Ascending aorta (tissue), 2 donors: ENCODE data around the gene MBIP. TPM values are rescaled to one million over a fixed set of nuclear protein-coding genes. Genes with fewer than 3 reads are reported as not detected.
"Not testable (repeated sequence)": the region's sequence is repeated elsewhere in the genome, so short reads cannot be mapped to it uniquely, and the experiment has no call there.

Experiments
- DNase-seq, 2 donors: peaks; one replicate each; pipeline ENCODE4 v3.0.0-alpha.2; 2019; ENCODE audit warnings: low spot score in 2 of 2
- H3K27ac ChIP-seq, 2 donors: fragments of 200-600 bp; sonication (generic); one replicate each; pipeline ENCODE4 v1.5.1; 2016 to 2017; ENCODE audit warnings: mild to moderate bottlenecking in 1 of 2
- H3K27me3 ChIP-seq: fragments of 200-600 bp; sonication (generic); one replicate; pipeline ENCODE4 v1.5.1; 2017
- H3K36me3 ChIP-seq, 2 donors: fragments of 200-600 bp; sonication (generic); one replicate each; pipeline ENCODE4 v1.5.1; 2016
- H3K4me1 ChIP-seq, 2 donors: fragments of 200-600 bp; sonication (generic); one replicate each; pipeline ENCODE4 v1.5.1; 2016 to 2017; ENCODE audit warnings: mild to moderate bottlenecking in 1 of 2
- H3K4me3 ChIP-seq, 2 donors: fragments of 200-600 bp; sonication (generic); one replicate each; pipeline ENCODE4 v1.5.1; 2016 to 2017; ENCODE audit warnings: mild to moderate bottlenecking in 1 of 2
- H3K9me3 ChIP-seq, 2 donors: fragments of 200-600 bp; sonication (generic); one replicate each; pipeline ENCODE4 v1.5.1; 2016
- intact Hi-C: fragments of 100-400 bp; cut with DNase I; formaldehyde crosslinking; loops from one replicate; pipeline ENCODE4 v1.15.1; 2023
- total RNA-seq: library from RNA; depleted of rRNA; stranded (reverse); fragments of >200 nt; gene quantifications from one replicate; pipeline ENCODE4 v1.1.0, GENCODE V29; 2016
- TF ChIP-seq, protein P1 (sequence below), 3 experiments: fragments of 200-600 bp in 2 of 3; fragments of 450-650 bp in 1 of 3; sonication (generic) in 2 of 3; IDR thresholded peaks; one replicate each; pipeline ENCODE4 v1.5.1; 2016 to 2019; ENCODE audit warnings: antibody characterized with exemption in 3 of 3, mild to moderate bottlenecking in 1 of 3, moderate library complexity in 1 of 3

Gene MBIP
- total RNA-seq, 1 donor from 2014 or later, result 2.2 TPM

DNA sequence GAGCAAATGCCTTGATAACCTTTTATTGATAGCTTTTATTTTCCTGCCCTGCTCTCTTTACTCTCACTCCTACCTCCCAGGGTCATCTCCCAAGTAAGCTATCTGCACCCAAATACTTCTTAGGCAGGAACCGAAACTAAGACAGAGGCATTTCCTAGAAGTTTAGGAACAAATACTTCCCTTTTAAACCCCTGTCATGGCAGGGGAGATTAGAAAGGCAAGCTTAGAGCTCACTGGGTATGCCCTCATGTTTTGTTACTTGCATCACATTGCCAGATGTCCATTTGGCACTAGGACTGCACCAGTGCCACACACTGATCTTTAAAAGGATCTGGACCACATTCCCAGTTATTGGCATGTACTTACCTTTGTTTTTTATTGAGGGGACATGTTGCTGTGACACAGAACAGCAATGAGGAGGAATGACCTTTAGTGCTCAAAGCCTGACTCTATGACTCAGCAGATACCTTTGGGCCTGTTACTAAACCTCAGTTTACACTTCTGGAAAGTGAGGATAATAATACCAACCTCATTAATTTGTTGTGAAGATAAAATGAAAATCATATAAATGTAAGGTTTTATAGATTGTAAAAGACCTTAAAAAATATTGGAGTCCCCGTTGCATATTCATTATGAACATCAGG is 40.9 kb upstream of the MBIP start:
- no peak overlapping the region for H3K27ac ChIP-seq
- H3K4me3 ChIP-seq, result no peak overlapping the region
- H3K9me3 ChIP-seq, result peaks cover 6 to 9% of the 10 kb centered on the region in 2 donors
- no peak for DNase-seq
- intact Hi-C loops, result no loop called here
- H3K36me3 ChIP-seq, result no peaks in the 10 kb centered on the region
- no peaks in the 10 kb centered on the region for H3K4me1 ChIP-seq
- no peaks in the 10 kb centered on the region for H3K27me3 ChIP-seq
- TF ChIP-seq, protein P1, sequence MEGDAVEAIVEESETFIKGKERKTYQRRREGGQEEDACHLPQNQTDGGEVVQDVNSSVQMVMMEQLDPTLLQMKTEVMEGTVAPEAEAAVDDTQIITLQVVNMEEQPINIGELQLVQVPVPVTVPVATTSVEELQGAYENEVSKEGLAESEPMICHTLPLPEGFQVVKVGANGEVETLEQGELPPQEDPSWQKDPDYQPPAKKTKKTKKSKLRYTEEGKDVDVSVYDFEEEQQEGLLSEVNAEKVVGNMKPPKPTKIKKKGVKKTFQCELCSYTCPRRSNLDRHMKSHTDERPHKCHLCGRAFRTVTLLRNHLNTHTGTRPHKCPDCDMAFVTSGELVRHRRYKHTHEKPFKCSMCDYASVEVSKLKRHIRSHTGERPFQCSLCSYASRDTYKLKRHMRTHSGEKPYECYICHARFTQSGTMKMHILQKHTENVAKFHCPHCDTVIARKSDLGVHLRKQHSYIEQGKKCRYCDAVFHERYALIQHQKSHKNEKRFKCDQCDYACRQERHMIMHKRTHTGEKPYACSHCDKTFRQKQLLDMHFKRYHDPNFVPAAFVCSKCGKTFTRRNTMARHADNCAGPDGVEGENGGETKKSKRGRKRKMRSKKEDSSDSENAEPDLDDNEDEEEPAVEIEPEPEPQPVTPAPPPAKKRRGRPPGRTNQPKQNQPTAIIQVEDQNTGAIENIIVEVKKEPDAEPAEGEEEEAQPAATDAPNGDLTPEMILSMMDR (IDR thresholded peaks at IDR 0.05), result no peak

DNA sequence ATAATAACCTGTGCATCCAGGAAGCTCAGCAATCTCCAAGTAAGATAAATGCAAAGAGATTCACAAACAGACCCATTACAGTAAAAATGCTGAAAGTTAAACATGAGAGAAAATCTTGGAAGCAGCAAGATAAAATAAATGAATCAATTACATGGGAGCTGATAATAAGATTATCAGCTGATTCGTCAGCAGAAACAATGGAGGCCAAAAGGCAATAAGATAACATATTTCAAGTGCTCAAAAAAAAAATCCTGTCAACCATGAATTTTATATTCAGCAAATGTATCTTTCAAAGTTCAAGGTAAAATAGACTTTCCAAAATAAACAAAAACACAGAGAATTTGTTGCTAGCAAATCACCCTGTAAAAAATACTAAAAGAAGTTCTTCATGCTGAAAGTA is 36.4 kb upstream of the MBIP start:
- DNase-seq, result no peak
- H3K27me3 ChIP-seq, result no peaks in the 10 kb centered on the region
- TF ChIP-seq, protein P1 (IDR thresholded peaks at IDR 0.05), result no peak
- no peak overlapping the region for H3K27ac ChIP-seq
- H3K4me3 ChIP-seq, result no peak overlapping the region
- peaks cover 6 to 13% of the 10 kb centered on the region in 2 donors for H3K9me3 ChIP-seq
- H3K36me3 ChIP-seq, result no peaks in the 10 kb centered on the region
- no peaks in the 10 kb centered on the region for H3K4me1 ChIP-seq
- intact Hi-C loops, result no loop called here

DNA sequence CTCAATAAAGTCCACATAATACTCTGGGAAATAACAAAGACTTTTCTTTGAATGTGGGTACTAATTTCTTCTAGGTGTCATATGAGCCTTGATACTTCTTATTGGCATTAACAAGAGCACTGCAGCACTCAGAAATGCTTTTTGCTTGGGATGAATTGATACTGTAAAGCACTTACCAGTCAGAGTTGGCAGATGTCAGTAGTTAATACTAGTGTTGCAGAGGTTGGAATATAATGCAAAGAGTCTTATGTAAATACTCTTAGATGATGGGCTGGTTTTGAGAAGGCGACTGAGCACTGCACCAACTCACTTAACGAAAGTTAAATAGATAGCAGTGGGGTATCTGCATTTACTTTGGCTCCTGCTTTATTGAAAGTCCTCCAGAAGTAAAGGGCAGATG is 25.6 kb upstream of the MBIP start:
- H3K27ac ChIP-seq, result no peak overlapping the region
- no peaks in the 10 kb centered on the region for H3K4me1 ChIP-seq
- H3K4me3 ChIP-seq, result no peak overlapping the region
- no peaks in the 10 kb centered on the region for H3K27me3 ChIP-seq
- no peaks in the 10 kb centered on the region for H3K36me3 ChIP-seq
- no peak for DNase-seq
- TF ChIP-seq, protein P1 (IDR thresholded peaks at IDR 0.05), result no peak
- H3K9me3 ChIP-seq, result no peaks in the 10 kb centered on the region
- intact Hi-C loops, result no loop called here

DNA sequence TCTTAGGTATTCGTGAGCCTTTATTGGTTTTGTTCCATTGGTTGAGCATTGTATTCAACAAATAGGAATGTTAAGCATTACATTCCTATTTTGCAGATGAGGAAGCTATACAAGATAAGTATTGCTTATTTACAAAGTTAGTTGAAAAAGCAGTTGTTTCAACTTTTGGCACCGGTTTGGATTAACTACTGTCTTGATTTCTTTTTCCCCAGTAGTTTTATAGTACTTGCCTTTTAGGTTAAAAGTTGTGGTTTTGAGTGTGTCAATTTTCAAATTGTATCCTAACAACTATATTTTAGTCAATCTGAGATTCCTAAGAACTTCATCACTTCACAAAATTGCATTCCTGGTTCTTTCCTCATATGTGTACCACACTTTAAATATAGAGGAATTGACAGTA is 23.8 kb upstream of the MBIP start:
- Histone ChIP-seq H3K4me3 (no peak overlapping the region), H3K36me3 (no peaks in the 10 kb centered on the region), H3K27ac (no peak overlapping the region), H3K27me3 (no peaks in the 10 kb centered on the region), H3K4me1 (no peaks in the 10 kb centered on the region), H3K9me3 (no peaks in the 10 kb centered on the region)
- TF ChIP-seq, protein P1 (IDR thresholded peaks at IDR 0.05), result no peak
- no peak for DNase-seq
- intact Hi-C loops, result no loop called here

DNA sequence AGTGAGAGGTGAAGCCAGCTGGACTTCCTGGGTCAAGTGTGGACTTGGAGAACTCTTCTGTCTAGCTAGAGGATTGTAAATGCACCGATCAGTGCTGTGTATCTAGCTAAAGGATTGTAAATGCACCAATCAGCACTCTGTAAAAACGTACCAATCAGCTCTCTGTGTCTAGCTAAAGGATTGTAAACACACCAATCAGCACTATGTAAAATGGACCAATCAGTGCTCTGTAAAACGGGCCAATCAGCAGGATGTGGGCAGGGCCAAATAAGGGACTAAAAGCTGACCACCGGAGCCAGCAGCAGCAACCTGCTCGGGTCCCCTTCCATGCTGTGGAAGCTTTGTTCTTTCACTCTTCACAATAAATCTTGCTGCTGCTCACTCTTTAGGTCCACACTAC is 21.4 kb upstream of the MBIP start:
- H3K4me1 ChIP-seq, H3K9me3 ChIP-seq, H3K36me3 ChIP-seq, intact Hi-C loops, H3K4me3 ChIP-seq, H3K27me3 ChIP-seq, DNase-seq, H3K27ac ChIP-seq: not testable (repeated sequence)

DNA sequence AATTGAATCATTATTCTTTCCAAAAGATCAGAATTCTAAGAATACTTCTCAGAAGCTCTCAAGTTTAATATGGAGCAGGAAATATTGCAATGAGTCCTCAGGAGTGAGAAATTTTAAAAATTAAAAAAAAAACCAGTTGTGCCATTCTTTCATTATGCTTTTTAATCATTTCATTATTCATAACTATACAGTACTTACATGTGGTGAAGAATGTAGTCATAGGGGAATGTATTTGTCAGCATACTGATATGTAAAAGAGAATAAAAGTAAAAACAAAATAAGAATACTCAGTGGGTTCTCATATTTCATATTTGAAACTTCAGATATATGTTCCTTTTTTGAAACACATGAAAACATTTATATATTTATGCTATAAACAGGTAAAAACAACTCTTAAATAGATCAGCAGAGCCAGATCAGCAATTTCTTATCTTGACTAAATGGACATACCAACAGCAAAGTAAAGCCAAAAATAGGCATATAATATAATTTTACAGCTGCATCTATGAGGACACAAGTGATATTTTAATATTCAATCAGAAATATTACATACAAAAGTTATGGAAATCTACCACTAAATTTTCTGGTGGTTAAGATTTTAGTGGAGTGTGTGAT is 19.9 kb upstream of the MBIP start:
- Histone ChIP-seq H3K27ac (no peak overlapping the region), H3K9me3 (no peaks in the 10 kb centered on the region), H3K4me3 (no peak overlapping the region), H3K36me3 (no peaks in the 10 kb centered on the region), H3K4me1 (no peaks in the 10 kb centered on the region), H3K27me3 (no peaks in the 10 kb centered on the region)
- TF ChIP-seq, protein P1 (IDR thresholded peaks at IDR 0.05), result no peak
- DNase-seq, result no peak
- intact Hi-C loops, result no loop called here
